ENCODE results near the gene SEC11C. TPM values are rescaled to one million over a fixed set of nuclear protein-coding genes. Genes with fewer than 3 reads are reported as not detected.

Gene SEC11C
- total and polyA plus RNA-seq, 2 of the 13 experiments (the other 11 are each of a cell fraction or from before 2014, with no cell fraction given): 71.9 to 297 TPM

GRCh38 chr18:59141294-59142068 lies 1.8 kb downstream of the SEC11C start (continued):
- TF ChIP-seq ZNF609 (CRISPR knock-in tag; IDR thresholded peaks at IDR 0.05; ENCODE audit: borderline replicate concordance) (peak; percentile 79; the same call in 1 of the 2 replicates), ZBTB20 (CRISPR knock-in tag; IDR thresholded peaks at IDR 0.05; ENCODE audit: borderline replicate concordance, low read depth) (no peak), ZNF724P (CRISPR knock-in tag; IDR thresholded peaks at IDR 0.05; ENCODE audit: borderline replicate concordance) (no peak), MNT (IDR thresholded peaks at IDR 0.05) (peak; percentile 39), TERF1 (CRISPR knock-in tag; IDR thresholded peaks at IDR 0.05) (no peak), ISL2 (CRISPR knock-in tag; IDR thresholded peaks at IDR 0.05) (peak; percentile 87), REPIN1 (CRISPR knock-in tag; IDR thresholded peaks at IDR 0.05; ENCODE audit: borderline replicate concordance, low read depth) (peak; percentile 86), NCOR1 (IDR thresholded peaks at IDR 0.05; ENCODE audit: borderline replicate concordance, low read length) (peak; percentile 66), ZBTB26 (CRISPR knock-in tag; IDR thresholded peaks at IDR 0.05; ENCODE audit: borderline replicate concordance) (peak; percentile 85; the same call in 1 of the 2 replicates), CHD2 (IDR thresholded peaks at IDR 0.05; ENCODE audit: low read depth, low read length) (no peak), ZBTB34 (CRISPR knock-in tag; IDR thresholded peaks at IDR 0.05) (peak; percentile 73), CREB1 (IDR thresholded peaks at IDR 0.05) (0 out of 2 replicates have a peak, but pooled peaks have one; percentile 24), CREB1 (CRISPR knock-in tag; IDR thresholded peaks at IDR 0.05) (0 out of 2 replicates have a peak, but pooled peaks have one; percentile 42), ZNF124 (CRISPR knock-in tag; IDR thresholded peaks at IDR 0.05) (0 out of 2 replicates have a peak, but pooled peaks have one; percentile 5)
